Peyer's patch (tissue), 4 donors: ENCODE data around the gene EGLN3. TPM values are rescaled to one million over a fixed set of nuclear protein-coding genes. Genes with fewer than 3 reads are reported as not detected.

ENCODE experiments used
- DNase-seq, 3 donors: peaks; one replicate each; pipeline ENCODE4 v3.0.0-alpha.2; 2017 to 2019
- H3K27ac ChIP-seq, 4 donors: fragments of 200-600 bp; sonication (generic); one replicate each; pipeline ENCODE4 v1.5.1; 2016 to 2019
- H3K27me3 ChIP-seq, 2 donors: fragments of 200-600 bp; sonication (generic); one replicate each; pipeline ENCODE4 v1.5.1; 2019
- H3K36me3 ChIP-seq, 3 donors: fragments of 200-600 bp; sonication (generic); one replicate each; pipeline ENCODE4 v1.5.1; 2016 to 2019
- H3K4me1 ChIP-seq, 4 donors: fragments of 200-600 bp; sonication (generic); one replicate each; pipeline ENCODE4 v1.5.1; 2016 to 2019
- H3K4me3 ChIP-seq, 4 donors: fragments of 200-600 bp; sonication (generic); 1 replicate in 3 of 4; 2 replicates in 1 of 4; pipeline ENCODE4 v1.5.1; 2016 to 2019; ENCODE audit warnings: mild to moderate bottlenecking in 1 of 4
- H3K9me3 ChIP-seq, 4 donors: fragments of 200-600 bp; sonication (generic); one replicate each; pipeline ENCODE4 v1.5.1; 2016 to 2019; ENCODE audit warnings: mild to moderate bottlenecking in 1 of 4
- CTCF ChIP-seq, 6 experiments: fragments of 450-650 bp in 4 of 6; fragments of 200-600 bp in 2 of 6; sonication (generic) in 1 of 6; IDR thresholded peaks; one replicate each; pipeline ENCODE4 v1.5.1; 2017 to 2019; ENCODE audit warnings: antibody characterized with exemption in 6 of 6, mild to moderate bottlenecking in 3 of 6, moderate library complexity in 1 of 6
- POLR2A ChIP-seq, 2 donors: fragments of 450-650 bp; IDR thresholded peaks; one replicate each; pipeline ENCODE4 v1.5.1; 2017; ENCODE audit warnings: antibody characterized with exemption in 2 of 2, mild to moderate bottlenecking in 2 of 2, moderate library complexity in 2 of 2
- total RNA-seq, 4 donors: library from RNA; depleted of rRNA; stranded (reverse); fragments of >200 nt; gene quantifications; one replicate each; pipeline ENCODE4 v1.1.0, GENCODE V29; 2016

Gene EGLN3
- total RNA-seq, 4 donors from 2014 or later = 14.0 to 82.9 (median 56.2) TPM

GRCh38 chr14:33941718-33942117 is 9.2 kb downstream of the EGLN3 start:
- H3K27ac ChIP-seq = no peak overlapping the region
- H3K9me3 ChIP-seq = no peaks in the 10 kb centered on the region

GRCh38 chr14:33940561-33941011 is 10.3 kb downstream of the EGLN3 start:
- H3K36me3 ChIP-seq = no peaks in the 10 kb centered on the region
- H3K4me3 ChIP-seq = peak overlapping the region in 1 of 4 donors; percentile 3
- H3K27me3 ChIP-seq = no peaks in the 10 kb centered on the region
- H3K9me3 ChIP-seq = no peaks in the 10 kb centered on the region
- peak overlapping the region in 2 of 4 donors; percentile 31 to 83 for H3K27ac ChIP-seq
- TF ChIP-seq POLR2A (IDR thresholded peaks at IDR 0.05) (no peak), CTCF (IDR thresholded peaks at IDR 0.05) (no peak)
- no peak for DNase-seq
- H3K4me1 ChIP-seq = peaks cover 0 to 66% (median 0%) of the 10 kb centered on the region in 4 donors

More at GRCh38 chr14:33941718-33942117, 9.2 kb downstream of the EGLN3 start:
- DNase-seq = no peak
- H3K27me3 ChIP-seq = no peaks in the 10 kb centered on the region
- no peaks in the 10 kb centered on the region for H3K36me3 ChIP-seq
- H3K4me3 ChIP-seq = no peak overlapping the region
- TF ChIP-seq POLR2A (IDR thresholded peaks at IDR 0.05) (no peak), CTCF (IDR thresholded peaks at IDR 0.05) (no peak)
- H3K4me1 ChIP-seq = peaks cover 0 to 71% (median 0%) of the 10 kb centered on the region in 4 donors

GRCh38 chr14:33938131-33938949 is 12.5 kb downstream of the EGLN3 start:
- peak overlapping the region in 2 of 4 donors; percentile 31 to 34 for H3K4me3 ChIP-seq
- H3K4me1 ChIP-seq = peaks cover 0 to 52% (median 3%) of the 10 kb centered on the region in 4 donors
- H3K36me3 ChIP-seq = no peaks in the 10 kb centered on the region

GRCh38 chr14:33936391-33936790 is 14.5 kb downstream of the EGLN3 start:
- Histone ChIP-seq H3K36me3 (no peaks in the 10 kb centered on the region), H3K27me3 (no peaks in the 10 kb centered on the region), H3K27ac (no peak overlapping the region), H3K4me1 (peaks cover 0 to 38% (median 4%) of the 10 kb centered on the region in 4 donors), H3K4me3 (no peak overlapping the region), H3K9me3 (no peaks in the 10 kb centered on the region)
- TF ChIP-seq POLR2A (IDR thresholded peaks at IDR 0.05) (no peak), CTCF (IDR thresholded peaks at IDR 0.05) (no peak)
- DNase-seq = no peak

More at GRCh38 chr14:33938131-33938949, 12.5 kb downstream of the EGLN3 start:
- TF ChIP-seq POLR2A (IDR thresholded peaks at IDR 0.05) = peak in 1 of 2 donors; percentile 37
- peak in 2 of 6 experiments; percentile 2 to 8 for TF ChIP-seq CTCF (IDR thresholded peaks at IDR 0.05)
- Histone ChIP-seq H3K27me3 (no peaks in the 10 kb centered on the region), H3K27ac (peak overlapping the region; percentile 7 to 89 (median 65)), H3K9me3 (no peaks in the 10 kb centered on the region)
- DNase-seq = peak in 2 of 3 donors; percentile 78 to 84

GRCh38 chr14:33934938-33935337 is 15.9 kb downstream of the EGLN3 start:
- DNase-seq = no peak
- Histone ChIP-seq H3K36me3 (no peaks in the 10 kb centered on the region), H3K27ac (no peak overlapping the region), H3K27me3 (no peaks in the 10 kb centered on the region), H3K9me3 (no peaks in the 10 kb centered on the region), H3K4me1 (peaks cover 0 to 26% (median 4%) of the 10 kb centered on the region in 4 donors), H3K4me3 (no peak overlapping the region)
- TF ChIP-seq CTCF (IDR thresholded peaks at IDR 0.05) = no peak
- no peak for TF ChIP-seq POLR2A (IDR thresholded peaks at IDR 0.05)
